GM19099 (cell line): Measurements from ENCODE around the gene CLEC2D.

Experiments
- POLR2A ChIP-seq: IDR thresholded peaks from 3 replicates; pipeline ENCODE4 v1.6.1; 2011; ENCODE audit warnings: low read depth; ENCODE audit not compliant: insufficient read length; ENCODE audit errors: extremely low read depth

Gene CLEC2D

DNA sequence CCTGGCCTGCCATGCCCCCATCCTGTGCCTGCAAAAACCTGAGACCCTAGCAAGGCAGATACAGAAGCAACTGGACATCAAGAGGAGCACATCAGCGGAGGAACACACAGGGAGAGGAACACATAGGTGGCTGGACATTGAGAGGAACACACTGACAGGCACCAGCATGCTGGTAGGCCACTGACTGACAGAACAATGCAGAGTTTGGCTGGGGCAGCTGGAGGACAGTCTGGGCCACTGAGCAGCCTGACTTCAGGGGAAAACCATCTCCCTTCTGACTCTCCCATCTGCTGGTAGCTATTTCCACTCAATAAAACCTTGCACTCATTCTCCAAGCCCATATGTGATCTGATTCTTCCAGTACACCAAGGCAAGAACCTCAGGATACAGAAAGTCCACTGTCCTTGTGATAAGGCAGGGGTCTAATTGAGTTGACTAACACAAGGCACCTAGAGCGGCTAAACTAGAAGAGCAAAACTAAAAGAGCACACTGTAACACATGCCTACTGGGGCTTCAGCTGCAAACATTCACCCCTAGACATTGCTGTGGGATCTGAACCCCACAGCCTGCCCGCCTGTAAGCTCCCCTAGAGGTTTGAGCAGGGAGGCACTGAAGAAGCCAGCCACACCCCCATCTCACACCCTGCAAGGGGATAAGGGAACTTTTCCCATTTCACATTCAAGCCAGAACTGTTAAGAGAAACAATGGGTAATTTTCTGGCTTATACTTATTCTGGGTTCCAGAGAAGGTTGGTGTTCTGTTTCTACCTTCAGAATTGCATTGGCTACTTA lies 41.3 kb downstream of the CLEC2D start:
- TF ChIP-seq POLR2A: no peak

- TF ChIP-seq POLR2A: no peak
Observed at GRCh38 chr12:9711664-9712063, 42.2 kb downstream of the CLEC2D start.

DNA sequence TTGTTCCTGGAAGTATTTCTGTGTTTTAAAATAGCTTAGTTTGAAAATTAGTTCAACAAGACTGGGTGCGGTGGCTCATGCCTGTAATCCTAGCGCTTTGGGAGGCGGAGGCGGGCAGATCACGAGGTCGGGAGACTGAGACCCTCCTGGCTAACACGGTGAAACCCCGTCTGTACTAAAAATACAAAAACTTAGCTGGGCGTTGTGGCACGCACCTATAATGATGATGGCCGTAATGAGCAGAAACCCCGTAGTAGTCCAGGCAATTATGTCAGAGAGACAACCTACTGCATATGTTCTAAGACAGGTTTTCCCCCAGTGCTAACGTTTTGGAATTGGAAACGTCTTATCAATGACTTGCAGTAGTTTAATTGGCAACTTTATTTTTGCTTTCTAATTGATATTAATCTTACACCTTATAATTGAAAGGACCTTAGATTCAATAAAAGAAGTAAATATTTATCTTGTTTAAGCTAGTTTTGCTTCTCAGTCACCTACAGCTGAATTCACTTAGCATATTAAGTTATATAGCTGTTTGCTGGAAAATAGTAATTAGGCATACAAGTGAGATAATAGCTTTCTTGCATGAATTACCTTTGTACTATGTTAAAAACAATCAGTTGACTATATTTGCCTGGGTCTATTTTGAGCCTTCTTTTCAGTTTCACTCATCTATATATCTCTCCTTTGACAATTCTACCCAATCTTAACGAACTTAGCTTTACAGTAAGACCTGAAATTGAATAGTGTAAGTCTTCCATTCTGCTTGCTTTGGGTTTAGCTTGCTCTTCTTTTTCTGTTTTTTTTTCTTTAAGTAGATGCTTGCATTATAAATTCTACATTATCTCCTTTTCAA lies 47.8 kb downstream of the CLEC2D start:
- peak; percentile 13 for TF ChIP-seq POLR2A

- TF ChIP-seq POLR2A: no peak
Observed at GRCh38 chr12:9718968-9719367, 49.5 kb downstream of the CLEC2D start.

DNA sequence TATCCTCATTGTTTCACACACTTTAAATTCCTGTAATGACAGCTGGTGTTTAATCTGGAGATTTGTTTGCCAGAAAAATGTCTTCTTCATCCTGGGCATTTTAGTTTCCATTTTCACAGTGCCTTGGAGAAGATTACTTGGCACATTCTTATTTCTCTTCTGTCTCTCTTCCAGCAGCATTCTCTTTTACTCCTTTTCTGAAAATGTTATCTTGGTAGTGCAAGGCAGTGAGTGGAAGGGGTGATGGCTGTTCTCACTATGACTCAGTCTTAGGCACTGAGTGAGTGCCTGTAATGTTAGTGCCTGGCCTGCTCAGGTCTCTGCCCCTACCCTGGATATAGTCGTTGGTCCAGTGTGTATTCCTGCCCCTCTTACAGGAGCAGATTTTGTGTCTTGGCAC lies 50.3 kb downstream of the CLEC2D start:
- no peak for TF ChIP-seq POLR2A

DNA sequence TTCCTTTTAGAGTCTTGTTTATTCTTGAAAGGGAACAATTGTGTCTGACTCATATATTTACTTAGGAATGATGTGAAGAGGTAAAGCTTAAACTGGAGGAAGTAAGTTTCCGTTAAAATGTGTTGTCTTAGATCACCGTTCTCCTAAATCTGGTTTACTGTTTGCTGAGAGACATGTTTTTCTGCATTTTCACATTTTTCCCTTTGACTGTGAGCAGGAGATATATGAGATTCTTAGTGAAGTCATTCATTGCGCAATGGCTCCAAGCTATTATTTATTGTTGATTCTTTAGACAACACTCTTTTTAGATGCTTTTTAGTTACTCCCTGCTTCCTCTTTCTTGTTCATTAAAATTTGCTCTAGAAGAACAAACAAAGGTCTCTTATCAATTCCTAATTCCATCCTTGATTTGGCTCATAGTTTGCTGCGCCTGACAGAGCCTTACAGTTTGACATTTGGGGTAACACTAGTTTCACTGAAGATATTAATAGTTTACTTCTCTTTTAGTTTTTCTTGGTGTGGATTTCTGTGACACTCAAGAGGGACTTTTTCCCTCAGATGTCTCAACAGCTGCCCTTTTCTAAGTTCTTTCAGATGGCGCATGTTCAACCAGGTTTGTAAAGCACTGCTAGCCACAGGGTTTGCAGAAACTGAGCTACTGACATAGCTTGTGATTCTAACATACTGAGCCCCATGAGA lies 52.0 kb downstream of the CLEC2D start:
- peak; percentile 28 for TF ChIP-seq POLR2A

DNA sequence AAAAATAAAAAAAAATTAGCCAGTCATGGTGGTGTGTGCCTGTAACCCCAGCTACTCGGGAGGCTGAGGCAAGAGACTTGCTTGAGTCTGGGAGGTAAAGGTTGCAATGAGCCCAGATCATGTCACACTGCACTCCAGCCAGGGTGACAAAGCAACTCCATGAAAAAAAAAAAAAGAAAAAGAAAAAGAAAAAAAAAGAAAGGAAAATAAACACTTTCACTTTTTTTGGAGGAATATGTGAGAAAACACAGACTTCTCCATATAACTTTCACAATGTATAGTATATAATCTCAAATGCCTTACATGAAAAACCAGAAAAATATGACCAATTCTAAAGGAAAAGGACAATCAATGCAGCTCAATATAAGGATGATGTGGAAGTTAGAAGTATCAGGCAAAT lies 54.5 kb downstream of the CLEC2D start:
- no peak for TF ChIP-seq POLR2A

GRCh38 chr12:9725213-9725870 lies 55.8 kb downstream of the CLEC2D start:
- no peak for TF ChIP-seq POLR2A

GRCh38 chr12:9727813-9728212 lies 58.3 kb downstream of the CLEC2D start:
- TF ChIP-seq POLR2A: peak; percentile 54

DNA sequence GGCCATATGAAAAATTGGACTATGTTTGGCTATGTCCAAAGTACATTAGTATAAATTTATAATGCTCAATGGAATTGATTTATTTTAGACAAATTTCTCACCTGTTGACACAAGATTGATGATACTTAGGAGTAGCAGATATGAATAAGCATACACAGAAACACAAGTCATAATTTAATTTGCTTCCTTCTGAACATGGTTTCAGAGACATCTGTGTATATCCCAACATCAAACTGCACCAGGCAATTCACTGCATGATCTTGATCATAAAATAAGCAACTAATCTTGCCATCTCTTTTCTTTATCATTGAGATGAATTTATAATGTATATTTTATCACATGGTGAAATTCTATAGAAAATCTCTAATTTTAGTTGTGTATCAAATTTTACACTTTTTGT lies 59.6 kb downstream of the CLEC2D start:
- TF ChIP-seq POLR2A: no peak

GRCh38 chr12:9730011-9730410 lies 60.5 kb downstream of the CLEC2D start:
- no peak for TF ChIP-seq POLR2A

DNA sequence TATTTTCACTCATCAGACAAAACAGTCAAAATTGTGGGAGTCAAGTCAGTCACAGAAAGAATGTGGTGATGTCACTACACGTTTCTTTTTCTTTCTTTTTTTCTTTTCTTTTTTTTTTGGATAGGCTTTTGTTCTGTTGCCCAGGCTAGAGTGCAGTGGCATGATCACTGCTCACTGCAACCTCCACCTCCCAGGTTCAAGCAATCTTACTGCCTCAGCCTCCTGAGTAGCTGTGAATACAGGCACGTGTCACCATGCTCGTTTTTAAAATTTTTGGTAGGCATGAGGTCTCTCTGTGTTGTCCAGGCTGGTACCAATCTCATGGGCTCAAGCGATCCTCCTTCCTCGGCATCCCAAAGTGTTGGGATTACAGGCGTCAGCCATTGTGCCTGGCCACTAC lies 61.1 kb downstream of the CLEC2D start:
- peak; percentile 29 for TF ChIP-seq POLR2A

GRCh38 chr12:9731393-9731792 lies 61.9 kb downstream of the CLEC2D start:
- peak; percentile 31 for TF ChIP-seq POLR2A

DNA sequence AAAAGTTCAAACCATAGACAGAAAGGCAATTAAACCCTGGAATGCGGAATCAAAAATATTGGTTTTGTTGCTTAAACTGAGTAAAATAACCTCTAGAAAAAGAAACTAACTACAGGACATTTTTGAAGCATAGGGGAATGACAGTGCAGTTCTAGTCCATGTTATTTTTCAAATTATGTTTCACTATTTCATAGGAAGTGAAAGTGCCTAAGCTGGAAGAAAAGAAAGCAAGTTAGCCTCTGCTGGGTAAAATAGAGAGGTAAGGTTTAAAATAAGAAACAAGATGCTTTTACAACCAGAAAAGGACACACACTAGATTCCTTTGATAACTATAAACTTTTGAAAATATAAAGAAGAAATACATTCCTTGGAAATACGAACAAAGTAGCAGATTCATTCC lies 62.3 kb downstream of the CLEC2D start:
- TF ChIP-seq POLR2A: peak; percentile 25

- TF ChIP-seq POLR2A: peak; percentile 77
Observed at GRCh38 chr12:9732921-9733461, 63.5 kb downstream of the CLEC2D start, which contains the start of gene CLECL1. CLECL1 (minus strand) TSS chr12:9733097.
